GM12872 (cell line): ENCODE results near the gene SERGEF.

Experiments used
- CTCF ChIP-seq: IDR thresholded peaks from 3 replicates; pipeline ENCODE4 v1.5.1; 2011; ENCODE audit warnings: low read depth, mild to moderate bottlenecking, low read length, moderate library complexity; ENCODE audit not compliant: insufficient read depth

Gene SERGEF

DNA sequence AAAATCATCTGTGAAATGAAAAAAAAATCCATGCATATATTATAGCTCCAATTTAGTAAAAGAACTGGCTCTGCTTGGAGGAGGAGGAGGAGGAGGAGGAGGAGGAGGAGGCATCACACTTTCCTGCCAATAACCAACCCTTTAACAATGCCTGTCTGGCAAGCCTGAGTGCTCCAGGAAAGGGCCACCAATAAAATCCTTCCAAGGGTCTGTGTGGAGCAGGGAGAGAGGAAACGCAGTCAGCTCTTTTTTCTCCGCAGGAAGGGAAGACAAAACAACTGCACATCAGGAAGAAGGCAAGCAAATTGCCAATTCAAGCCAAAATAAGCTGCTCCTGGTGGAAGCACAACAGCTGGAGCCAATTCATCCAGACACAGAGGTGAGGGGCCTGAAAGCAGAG lies 139.3 kb downstream of the SERGEF start:
- TF ChIP-seq CTCF = no peak

GRCh38 chr11:17867341-17867740 lies 145.5 kb downstream of the SERGEF start:
- TF ChIP-seq CTCF = no peak

- TF ChIP-seq CTCF = no peak
Measured at GRCh38 chr11:17865765-17866428, 146.9 kb downstream of the SERGEF start.

DNA sequence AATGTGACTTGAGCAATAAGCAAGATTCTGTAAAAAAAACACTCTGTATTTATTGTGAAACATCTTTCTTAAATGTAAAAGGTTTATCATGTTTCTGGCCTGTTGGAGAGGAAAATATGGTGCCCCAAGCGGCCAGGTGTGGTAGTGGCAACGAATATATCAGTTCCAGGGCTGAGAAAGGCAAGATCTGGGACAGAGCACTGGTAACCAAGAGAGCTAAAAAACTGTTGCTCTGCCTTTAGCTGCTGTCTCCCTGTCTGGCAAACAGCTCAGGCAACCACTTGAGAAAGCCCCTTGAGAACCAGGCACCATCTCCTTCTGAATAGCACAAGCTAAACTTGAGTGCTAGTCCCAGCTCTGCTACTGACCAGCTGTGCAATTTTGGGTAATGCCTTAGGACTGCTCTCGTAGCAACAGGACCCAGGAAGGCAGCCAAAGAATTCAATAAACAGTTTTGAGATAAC lies 148.3 kb downstream of the SERGEF start:
- peak; percentile 73 for TF ChIP-seq CTCF

DNA sequence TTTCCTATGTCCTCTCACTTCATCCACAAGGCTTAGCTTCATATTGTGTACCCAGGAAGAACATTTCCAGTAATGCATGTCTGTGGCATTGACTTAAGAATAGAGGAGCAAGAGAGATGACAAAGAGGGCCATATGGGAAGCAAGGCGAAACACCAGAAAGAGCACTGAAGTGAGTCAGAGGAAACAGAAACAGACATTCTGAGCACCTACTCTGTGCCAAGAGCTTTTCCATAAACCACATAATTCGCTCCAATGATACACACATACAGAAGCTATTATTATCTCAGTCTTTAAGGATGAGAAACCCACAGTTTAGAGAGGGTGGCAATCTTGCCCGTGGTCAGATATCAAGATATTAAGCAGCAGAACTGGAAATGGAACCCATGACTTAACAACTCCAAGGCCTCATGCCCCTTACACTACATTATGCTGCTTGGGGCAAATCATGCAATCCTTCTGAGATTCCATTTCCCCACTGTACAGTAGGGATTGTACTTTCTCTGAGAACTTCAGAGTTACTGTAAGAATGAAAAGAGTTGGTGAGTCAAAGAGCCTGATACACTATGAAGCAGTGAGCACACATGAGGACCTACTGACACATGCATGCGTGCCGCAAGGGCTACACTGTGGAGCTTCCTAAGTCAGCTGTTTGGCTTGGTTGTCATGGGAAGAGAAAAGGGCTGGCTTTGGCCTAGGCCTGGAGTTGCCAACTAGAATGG lies 151.7 kb downstream of the SERGEF start:
- no peak for TF ChIP-seq CTCF

- TF ChIP-seq CTCF = no peak
Measured at GRCh38 chr11:17859552-17859951, 153.3 kb downstream of the SERGEF start.

GRCh38 chr11:17855531-17856290 lies 157.1 kb downstream of the SERGEF start:
- TF ChIP-seq CTCF = no peak
